Measurements from ENCODE around the gene DCST2.

DNA sequence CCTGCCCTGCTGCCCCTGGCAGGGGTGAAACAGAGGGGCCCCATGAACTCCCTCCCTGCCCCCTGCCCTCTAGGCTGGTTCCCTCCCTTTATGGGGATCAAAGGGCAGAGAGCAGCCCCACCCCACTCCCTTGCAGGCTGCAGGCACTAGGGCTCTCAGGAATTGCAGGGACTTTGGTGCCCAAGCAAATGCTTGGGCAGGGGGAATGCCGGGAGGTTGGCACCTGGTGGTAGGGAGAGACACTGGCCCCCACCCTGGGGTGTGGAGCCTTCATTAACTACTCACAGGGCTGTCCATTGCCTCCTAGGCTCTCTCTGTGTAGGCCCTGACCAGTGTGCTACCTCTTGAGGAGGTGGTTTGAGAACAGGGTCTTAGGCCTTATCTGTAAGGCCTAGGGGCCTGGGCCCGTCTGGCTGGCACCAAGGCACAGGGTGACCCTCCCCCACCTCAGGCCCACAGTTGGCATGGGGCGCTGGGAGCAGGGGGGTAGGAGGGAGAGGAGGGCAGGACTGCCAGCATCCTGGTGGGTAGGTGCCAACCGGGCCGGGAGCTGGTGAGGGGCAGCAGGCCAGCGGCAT, 26.2 kb downstream of the DCST2 start:
- no peak for TF ChIP-seq RAD21 (conservative IDR thresholded peaks at IDR 0.05)
- TF ChIP-seq MXI1 (conservative IDR thresholded peaks at IDR 0.05; ENCODE audit: poor library complexity, severe bottlenecking), result no peak
- TF ChIP-seq, protein P1, sequence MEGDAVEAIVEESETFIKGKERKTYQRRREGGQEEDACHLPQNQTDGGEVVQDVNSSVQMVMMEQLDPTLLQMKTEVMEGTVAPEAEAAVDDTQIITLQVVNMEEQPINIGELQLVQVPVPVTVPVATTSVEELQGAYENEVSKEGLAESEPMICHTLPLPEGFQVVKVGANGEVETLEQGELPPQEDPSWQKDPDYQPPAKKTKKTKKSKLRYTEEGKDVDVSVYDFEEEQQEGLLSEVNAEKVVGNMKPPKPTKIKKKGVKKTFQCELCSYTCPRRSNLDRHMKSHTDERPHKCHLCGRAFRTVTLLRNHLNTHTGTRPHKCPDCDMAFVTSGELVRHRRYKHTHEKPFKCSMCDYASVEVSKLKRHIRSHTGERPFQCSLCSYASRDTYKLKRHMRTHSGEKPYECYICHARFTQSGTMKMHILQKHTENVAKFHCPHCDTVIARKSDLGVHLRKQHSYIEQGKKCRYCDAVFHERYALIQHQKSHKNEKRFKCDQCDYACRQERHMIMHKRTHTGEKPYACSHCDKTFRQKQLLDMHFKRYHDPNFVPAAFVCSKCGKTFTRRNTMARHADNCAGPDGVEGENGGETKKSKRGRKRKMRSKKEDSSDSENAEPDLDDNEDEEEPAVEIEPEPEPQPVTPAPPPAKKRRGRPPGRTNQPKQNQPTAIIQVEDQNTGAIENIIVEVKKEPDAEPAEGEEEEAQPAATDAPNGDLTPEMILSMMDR (IDR thresholded peaks at IDR 0.05; ENCODE audit: poor library complexity, severe bottlenecking), result no peak
- no peak for TF ChIP-seq POLR2AphosphoS5 (IDR thresholded peaks at IDR 0.05)
- TF ChIP-seq EP300 (conservative IDR thresholded peaks at IDR 0.05; ENCODE audit: poor library complexity, severe bottlenecking), result no peak
- TF ChIP-seq EZH2 (IDR thresholded peaks at IDR 0.05; ENCODE audit: borderline replicate concordance, insufficient read depth, low read length, poor library complexity, severe bottlenecking), result no peak
- TF ChIP-seq, protein P2, sequence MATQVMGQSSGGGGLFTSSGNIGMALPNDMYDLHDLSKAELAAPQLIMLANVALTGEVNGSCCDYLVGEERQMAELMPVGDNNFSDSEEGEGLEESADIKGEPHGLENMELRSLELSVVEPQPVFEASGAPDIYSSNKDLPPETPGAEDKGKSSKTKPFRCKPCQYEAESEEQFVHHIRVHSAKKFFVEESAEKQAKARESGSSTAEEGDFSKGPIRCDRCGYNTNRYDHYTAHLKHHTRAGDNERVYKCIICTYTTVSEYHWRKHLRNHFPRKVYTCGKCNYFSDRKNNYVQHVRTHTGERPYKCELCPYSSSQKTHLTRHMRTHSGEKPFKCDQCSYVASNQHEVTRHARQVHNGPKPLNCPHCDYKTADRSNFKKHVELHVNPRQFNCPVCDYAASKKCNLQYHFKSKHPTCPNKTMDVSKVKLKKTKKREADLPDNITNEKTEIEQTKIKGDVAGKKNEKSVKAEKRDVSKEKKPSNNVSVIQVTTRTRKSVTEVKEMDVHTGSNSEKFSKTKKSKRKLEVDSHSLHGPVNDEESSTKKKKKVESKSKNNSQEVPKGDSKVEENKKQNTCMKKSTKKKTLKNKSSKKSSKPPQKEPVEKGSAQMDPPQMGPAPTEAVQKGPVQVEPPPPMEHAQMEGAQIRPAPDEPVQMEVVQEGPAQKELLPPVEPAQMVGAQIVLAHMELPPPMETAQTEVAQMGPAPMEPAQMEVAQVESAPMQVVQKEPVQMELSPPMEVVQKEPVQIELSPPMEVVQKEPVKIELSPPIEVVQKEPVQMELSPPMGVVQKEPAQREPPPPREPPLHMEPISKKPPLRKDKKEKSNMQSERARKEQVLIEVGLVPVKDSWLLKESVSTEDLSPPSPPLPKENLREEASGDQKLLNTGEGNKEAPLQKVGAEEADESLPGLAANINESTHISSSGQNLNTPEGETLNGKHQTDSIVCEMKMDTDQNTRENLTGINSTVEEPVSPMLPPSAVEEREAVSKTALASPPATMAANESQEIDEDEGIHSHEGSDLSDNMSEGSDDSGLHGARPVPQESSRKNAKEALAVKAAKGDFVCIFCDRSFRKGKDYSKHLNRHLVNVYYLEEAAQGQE (IDR thresholded peaks at IDR 0.05; ENCODE audit: borderline replicate concordance), result no peak
- no peak for TF ChIP-seq TAF1 (IDR thresholded peaks at IDR 0.05; ENCODE audit: low read depth)
- TF ChIP-seq SMC3 (conservative IDR thresholded peaks at IDR 0.05; ENCODE audit: poor library complexity), result no peak

All from neural cell (in vitro differentiated cells).